ENCODE data around the gene ASPRV1.

DNA sequence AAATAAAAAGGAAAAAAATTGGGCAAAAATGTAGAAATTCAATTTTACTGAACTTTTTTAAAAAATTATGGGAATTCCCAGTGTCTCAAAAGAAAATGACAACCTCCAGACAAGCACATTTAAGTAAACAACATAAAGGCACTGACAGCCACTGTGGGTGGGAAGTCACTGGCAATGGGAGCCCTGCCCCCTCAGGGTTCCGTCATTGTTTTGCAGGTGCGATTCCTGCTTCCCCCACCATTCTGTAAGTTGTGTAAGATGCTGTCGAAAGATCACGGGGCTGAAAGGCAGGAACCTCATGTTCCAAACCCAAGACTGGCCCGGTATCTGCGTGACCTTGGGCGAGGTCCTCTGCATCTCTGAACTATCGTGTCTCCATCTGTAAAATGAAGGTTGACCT is 15.8 kb upstream of the ASPRV1 start:
- TF ChIP-seq POLR2A (IDR thresholded peaks at IDR 0.05; ENCODE audit: low read length) (no peak), GATA1 (IDR thresholded peaks at IDR 0.05; ENCODE audit: low read depth, low read length) (no peak)

All from erythroblast (primary cell).